Fibroblast of lung (primary cell): Measurements from ENCODE around the gene RALA.

Source experiments
- EZH2 ChIP-seq: IDR thresholded peaks from 2 replicates; pipeline ENCODE4 v1.5.1; 2012; ENCODE audit warnings: low read length, control low read depth, mild to moderate bottlenecking; ENCODE audit errors: missing control alignments
- TF ChIP-seq, protein P1 (sequence below), 2 donors: IDR thresholded peaks in 1 of 2; conservative IDR thresholded peaks in 1 of 2; 1 replicate in 1 of 2; 2 replicates in 1 of 2; pipeline ENCODE4 v1.5.1; 2011 to 2012; ENCODE audit warnings: low read length in 2 of 2, control low read depth in 1 of 2, inconsistent platforms in 1 of 2, low read depth in 1 of 2, mild to moderate bottlenecking in 1 of 2

DNA sequence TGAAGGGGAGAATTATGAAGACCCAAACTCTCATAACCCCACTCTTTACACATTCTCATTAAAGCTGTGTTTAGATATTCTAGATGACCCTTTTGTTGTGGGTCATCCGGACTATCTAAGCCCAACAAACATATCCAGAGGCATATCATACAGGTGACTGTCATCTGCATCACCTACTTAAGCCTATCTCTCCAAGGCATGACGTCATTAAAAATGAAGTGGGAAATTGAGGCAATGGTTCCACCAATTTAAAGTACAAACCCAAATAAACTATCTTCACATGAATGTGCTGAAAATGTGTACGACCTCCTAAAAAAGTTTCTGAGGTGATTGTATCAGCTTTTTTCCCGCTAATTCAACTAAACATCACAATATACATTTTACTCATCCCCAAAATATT lies 4.5 kb upstream of the RALA start:
- TF ChIP-seq, protein P1, sequence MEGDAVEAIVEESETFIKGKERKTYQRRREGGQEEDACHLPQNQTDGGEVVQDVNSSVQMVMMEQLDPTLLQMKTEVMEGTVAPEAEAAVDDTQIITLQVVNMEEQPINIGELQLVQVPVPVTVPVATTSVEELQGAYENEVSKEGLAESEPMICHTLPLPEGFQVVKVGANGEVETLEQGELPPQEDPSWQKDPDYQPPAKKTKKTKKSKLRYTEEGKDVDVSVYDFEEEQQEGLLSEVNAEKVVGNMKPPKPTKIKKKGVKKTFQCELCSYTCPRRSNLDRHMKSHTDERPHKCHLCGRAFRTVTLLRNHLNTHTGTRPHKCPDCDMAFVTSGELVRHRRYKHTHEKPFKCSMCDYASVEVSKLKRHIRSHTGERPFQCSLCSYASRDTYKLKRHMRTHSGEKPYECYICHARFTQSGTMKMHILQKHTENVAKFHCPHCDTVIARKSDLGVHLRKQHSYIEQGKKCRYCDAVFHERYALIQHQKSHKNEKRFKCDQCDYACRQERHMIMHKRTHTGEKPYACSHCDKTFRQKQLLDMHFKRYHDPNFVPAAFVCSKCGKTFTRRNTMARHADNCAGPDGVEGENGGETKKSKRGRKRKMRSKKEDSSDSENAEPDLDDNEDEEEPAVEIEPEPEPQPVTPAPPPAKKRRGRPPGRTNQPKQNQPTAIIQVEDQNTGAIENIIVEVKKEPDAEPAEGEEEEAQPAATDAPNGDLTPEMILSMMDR (conservative IDR thresholded peaks at IDR 0.05 in 1 of 2, IDR thresholded peaks at IDR 0.05 in 1 of 2; ENCODE audit: low read depth in 1 of 2, low read length in 2 of 2) = no peak
- no peak for TF ChIP-seq EZH2
